H1 (cell line): Measurements from ENCODE around the gene PPRC1. TPM values are rescaled to one million over a fixed set of nuclear protein-coding genes. Genes with fewer than 3 reads are reported as not detected.

Experiments used
- CEBPB ChIP-seq: IDR thresholded peaks from 2 replicates; pipeline ENCODE4 v1.6.1; 2012; ENCODE audit warnings: low read depth, low read length
- CHD7 ChIP-seq: fragments of 300-600 bp; sonication (generic); IDR thresholded peaks from 2 replicates; pipeline ENCODE4 v1.7.1; 2012; ENCODE audit warnings: low read length, moderate library complexity, mild to moderate bottlenecking, inconsistent platforms; ENCODE audit not compliant: insufficient replicate concordance
- E2F6 ChIP-seq: IDR thresholded peaks from 2 replicates; pipeline ENCODE4 v1.6.1; 2012; ENCODE audit warnings: inconsistent platforms
- EGR1 ChIP-seq: IDR thresholded peaks from 2 replicates; pipeline ENCODE4 v1.6.1; 2011; ENCODE audit warnings: low read depth, low read length, borderline replicate concordance
- EP300 ChIP-seq, 2 experiments: IDR thresholded peaks; 1 replicate in 1 of 2; 2 replicates in 1 of 2; pipeline ENCODE4 v1.6.1; 2011 to 2012; ENCODE audit warnings: low read depth in 2 of 2, low read length in 2 of 2, mild to moderate bottlenecking in 2 of 2, borderline replicate concordance in 1 of 2, inconsistent platforms in 1 of 2, moderate library complexity in 1 of 2
- MAX ChIP-seq: IDR thresholded peaks from 2 replicates; pipeline ENCODE4 v1.6.1; 2012; ENCODE audit warnings: inconsistent platforms
- TEAD4 ChIP-seq: IDR thresholded peaks from 2 replicates; pipeline ENCODE4 v1.6.1; 2012; ENCODE audit warnings: low read depth, low read length, inconsistent platforms, mixed read lengths
- polyA plus RNA-seq, 7 experiments: library from polyadenylated mRNA; depleted of rRNA in 3 of 7; stranded (reverse) in 5 of 7; unstranded in 2 of 7; fragments of >200 nt in 5 of 7; fragments of 200-250 nt in 2 of 7; gene quantifications; 1 replicate in 5 of 7; 2 replicates in 1 of 7; 4 replicates in 1 of 7; pipeline versions ENCODE4 v1.2.1 to v1.2.3, GENCODE V29; 2011 to 2013; ENCODE audit warnings: missing spikeins in 2 of 7, mixed read lengths in 2 of 7
- total RNA-seq: library from RNA; stranded (reverse); fragmentation: NEBNext Ultra II Directional; extraction: Animal tissue kit (Norgen Biotek cat#: 25700); gene quantifications from 2 replicates; pipeline ENCODE4 v1.2.1, GENCODE V29; 2021

Gene PPRC1
- total and polyA plus RNA-seq, 2 of the 8 experiments (the other 6 are each of a cell fraction or from before 2014, with no cell fraction given): 46.5 to 88.4 TPM

- no peak for TF ChIP-seq CHD7
- no peak for TF ChIP-seq E2F6
- no peak for TF ChIP-seq CEBPB
- no peak for TF ChIP-seq EGR1
- TF ChIP-seq EP300 (IDR thresholded peaks at IDR 0.05; ENCODE audit: borderline replicate concordance in 1 of 2, low read depth in 2 of 2, low read length in 2 of 2): no peak
- TF ChIP-seq TEAD4: no peak
- TF ChIP-seq MAX: no peak
Observed at GRCh38 chr10:102175415-102175814, 42.6 kb downstream of the PPRC1 start (continued).
